Aorta (tissue), 5 donors: ENCODE data around the gene NR1I2. TPM values are rescaled to one million over a fixed set of nuclear protein-coding genes. Genes with fewer than 3 reads are reported as not detected.

Experiments
- ATAC-seq: fragments of 200-7000 bp; cut with Tn5 transposase; one replicate; pipeline ENCODE4 v1.9.1; 2022; ENCODE audit warnings: moderate library complexity; ENCODE audit not compliant: low FRiP score
- DNase-seq, 2 donors: peaks; one replicate each; pipeline ENCODE4 v3.0.0-alpha.2; 2020
- H3K27ac ChIP-seq, 2 donors: one replicate each; pipeline ENCODE4 v1.5.1; 2013; ENCODE audit warnings: low read length in 2 of 2, mild to moderate bottlenecking in 2 of 2, moderate library complexity in 2 of 2, control low read depth in 1 of 2, inconsistent platforms in 1 of 2, low read depth in 1 of 2
- H3K27me3 ChIP-seq, 2 donors: one replicate each; pipeline ENCODE4 v1.6.1; 2013; ENCODE audit warnings: control low read depth in 1 of 2, low read length in 1 of 2, mild to moderate bottlenecking in 1 of 2, moderate library complexity in 1 of 2; ENCODE audit not compliant: insufficient read depth in 2 of 2, control insufficient read depth in 1 of 2
- H3K36me3 ChIP-seq, 2 donors: one replicate each; pipeline ENCODE4 v1.6.1; 2013; ENCODE audit warnings: control low read depth in 1 of 2, low read length in 1 of 2, mild to moderate bottlenecking in 1 of 2; ENCODE audit not compliant: insufficient read depth in 2 of 2, control insufficient read depth in 1 of 2
- H3K4me1 ChIP-seq, 2 donors: one replicate each; pipeline ENCODE4 v1.6.1; 2013; ENCODE audit warnings: low read length in 2 of 2, control low read depth in 1 of 2, mild to moderate bottlenecking in 1 of 2, moderate library complexity in 1 of 2; ENCODE audit not compliant: insufficient read depth in 2 of 2, control insufficient read depth in 1 of 2
- H3K4me3 ChIP-seq, 2 donors: one replicate each; pipeline ENCODE4 v1.5.1; 2013; ENCODE audit warnings: low read length in 2 of 2, control low read depth in 1 of 2, mild to moderate bottlenecking in 1 of 2
- H3K9me3 ChIP-seq: one replicate; pipeline ENCODE4 v1.6.1; 2013; ENCODE audit warnings: mild to moderate bottlenecking, low read length; ENCODE audit not compliant: control insufficient read depth
- WGBS, 2 donors: extraction: QIAGEN DNeasy Blood & Tissue Kit; methylation state at CpG; one replicate each; pipeline ENCODE4 v1.1.7; 2013; 5-methylcytosine and 5-hydroxymethylcytosine counted together
- intact Hi-C, 2 donors: fragments of 100-400 bp; cut with DNase I; formaldehyde crosslinking; loops; one replicate each; pipeline versions ENCODE4 v1.14.2 to v1.15.0; 2022
- polyA plus RNA-seq, 2 donors: library from polyadenylated mRNA; stranded (reverse); fragments of 200-250 nt; gene quantifications; one replicate each; pipeline ENCODE4 v1.2.3, GENCODE V29; 2013
- total RNA-seq, 2 donors: library from RNA; stranded (reverse); fragmentation: NEBNext Ultra II Directional; extraction: Animal tissue kit (Norgen Biotek cat#: 25700); gene quantifications; one replicate each; pipeline ENCODE4 v1.2.1, GENCODE V29; 2021
- donor health status: healthy with polysubstance abuse.
- donor health status: Bipolar disorder and iron deficiency.
- donor health status: DM: no; HTN: no; CAD: no.
- donor health status: DM: no; HTN: no; CAD: no.
- donor health status: DM: yes; HTN: yes; CAD: no.

The NR1I2 gene
- total and polyA plus RNA-seq, 4 donors: 0.12 to 9.5 (median 0.20) TPM; not detected in 1

GRCh38 chr3:119818937-119819336 is 37.0 kb downstream of the NR1I2 start:
- H3K4me1 ChIP-seq: no peaks in the 10 kb centered on the region
- WGBS, 2 donors: 58 to 72% methylated on average over 2 of the region's 2 CpGs
- H3K9me3 ChIP-seq: no peaks in the 10 kb centered on the region
- no peaks in the 10 kb centered on the region for H3K27me3 ChIP-seq
- DNase-seq: no peak
- intact Hi-C loops: no loop called here
- no peak for ATAC-seq
- H3K36me3 ChIP-seq: no peaks in the 10 kb centered on the region
- H3K27ac ChIP-seq: no peak overlapping the region
- no peak overlapping the region for H3K4me3 ChIP-seq

GRCh38 chr3:119819806-119820205 is 37.9 kb downstream of the NR1I2 start:
- Histone ChIP-seq H3K4me3 (no peak overlapping the region), H3K36me3 (peaks cover 0 to 2% of the 10 kb centered on the region in 2 donors), H3K27me3 (no peaks in the 10 kb centered on the region), H3K9me3 (no peaks in the 10 kb centered on the region), H3K27ac (no peak overlapping the region), H3K4me1 (no peaks in the 10 kb centered on the region)
- WGBS, 2 donors: 63 to 72% methylated on average over 2 of the region's 2 CpGs
- DNase-seq (no peak), ATAC-seq (no peak)
- intact Hi-C loops: no loop called here

- ATAC-seq (no peak), DNase-seq (no peak)
- Histone ChIP-seq H3K27me3 (no peaks in the 10 kb centered on the region), H3K9me3 (no peaks in the 10 kb centered on the region), H3K36me3 (peaks cover 0 to 4% of the 10 kb centered on the region in 2 donors), H3K27ac (no peak overlapping the region), H3K4me3 (no peak overlapping the region), H3K4me1 (no peaks in the 10 kb centered on the region)
- intact Hi-C loops: no loop called here
- 96 to 98% methylated on average over 1 of the region's 1 CpG for WGBS, 2 donors
Observed at GRCh38 chr3:119825820-119826219, 43.9 kb downstream of the NR1I2 start.

GRCh38 chr3:119826711-119827608 is 45.1 kb downstream of the NR1I2 start:
- WGBS, 2 donors: 63 to 69% methylated on average over 7 of the region's 7 CpGs
- Histone ChIP-seq H3K4me3 (no peak overlapping the region), H3K36me3 (peaks cover 0 to 5% of the 10 kb centered on the region in 2 donors), H3K9me3 (no peaks in the 10 kb centered on the region), H3K4me1 (no peaks in the 10 kb centered on the region), H3K27ac (no peak overlapping the region), H3K27me3 (no peaks in the 10 kb centered on the region)
- ATAC-seq: no peak
- intact Hi-C loops: no loop called here
- no peak for DNase-seq

GRCh38 chr3:119829420-119829819 is 47.5 kb downstream of the NR1I2 start:
- Histone ChIP-seq H3K27me3 (no peaks in the 10 kb centered on the region), H3K4me3 (no peak overlapping the region), H3K36me3 (peaks cover 0 to 6% of the 10 kb centered on the region in 2 donors), H3K4me1 (no peaks in the 10 kb centered on the region), H3K27ac (no peak overlapping the region), H3K9me3 (no peaks in the 10 kb centered on the region)
- no peak for DNase-seq
- intact Hi-C loops: no loop called here
- no peak for ATAC-seq
- WGBS, 2 donors: 75 to 82% methylated on average over 2 of the region's 2 CpGs

GRCh38 chr3:119831022-119831421 is 49.1 kb downstream of the NR1I2 start:
- intact Hi-C loops: no loop called here
- Histone ChIP-seq H3K4me1 (no peaks in the 10 kb centered on the region), H3K4me3 (no peak overlapping the region), H3K27ac (no peak overlapping the region), H3K36me3 (peaks cover 0 to 2% of the 10 kb centered on the region in 2 donors), H3K9me3 (no peaks in the 10 kb centered on the region), H3K27me3 (no peaks in the 10 kb centered on the region)
- 93 to 95% methylated on average over 3 of the region's 3 CpGs for WGBS, 2 donors
- DNase-seq (no peak), ATAC-seq (no peak)

- no peak overlapping the region for H3K27ac ChIP-seq
- H3K36me3 ChIP-seq: peaks cover 0 to 2% of the 10 kb centered on the region in 2 donors
- H3K4me1 ChIP-seq: no peaks in the 10 kb centered on the region
- DNase-seq (no peak), ATAC-seq (no peak)
- no peaks in the 10 kb centered on the region for H3K27me3 ChIP-seq
- 44 to 47% methylated on average over 1 of the region's 1 CpG for WGBS, 2 donors
- no peak overlapping the region for H3K4me3 ChIP-seq
- intact Hi-C loops: no loop called here
- H3K9me3 ChIP-seq: no peaks in the 10 kb centered on the region
Observed at GRCh38 chr3:119831941-119832371, 50.1 kb downstream of the NR1I2 start.

- H3K4me1 ChIP-seq: no peaks in the 10 kb centered on the region
- no peak for ATAC-seq
- WGBS, 2 donors: 84 to 85% methylated on average over 2 of the region's 2 CpGs
- no peak overlapping the region for H3K27ac ChIP-seq
- DNase-seq: no peak
- no peaks in the 10 kb centered on the region for H3K9me3 ChIP-seq
- H3K27me3 ChIP-seq: no peaks in the 10 kb centered on the region
- peaks cover 0 to 2% of the 10 kb centered on the region in 2 donors for H3K36me3 ChIP-seq
- no peak overlapping the region for H3K4me3 ChIP-seq
- intact Hi-C loops: no loop called here
Observed at GRCh38 chr3:119834754-119835370, 53.0 kb downstream of the NR1I2 start.

- Histone ChIP-seq H3K27ac (no peak overlapping the region), H3K36me3 (peaks cover 0 to 2% of the 10 kb centered on the region in 2 donors), H3K9me3 (no peaks in the 10 kb centered on the region), H3K27me3 (no peaks in the 10 kb centered on the region), H3K4me1 (no peaks in the 10 kb centered on the region), H3K4me3 (no peak overlapping the region)
- ATAC-seq (no peak), DNase-seq (no peak)
- intact Hi-C loops: no loop called here
Observed at GRCh38 chr3:119835556-119835955, 53.7 kb downstream of the NR1I2 start.
